ENCODE results near the gene OPRM1. TPM values are rescaled to one million over a fixed set of nuclear protein-coding genes. Genes with fewer than 3 reads are reported as not detected.
"Not testable (repeated sequence)": the region's sequence is repeated elsewhere in the genome, so short reads cannot be mapped to it uniquely, and the experiment has no call there.

The OPRM1 gene
- total RNA-seq, 4 donors from 2014 or later = not detected

- H3K27me3 ChIP-seq = no peaks in the 10 kb centered on the region
- H3K4me3 ChIP-seq = no peak overlapping the region
- DNase-seq = no peak
- TF ChIP-seq CTCF (IDR thresholded peaks at IDR 0.05) (no peak), POLR2A (IDR thresholded peaks at IDR 0.05) (no peak)
- no peak overlapping the region for H3K27ac ChIP-seq
- no peaks in the 10 kb centered on the region for H3K9me3 ChIP-seq
- H3K36me3 ChIP-seq = no peaks in the 10 kb centered on the region
- no peaks in the 10 kb centered on the region for H3K4me1 ChIP-seq
Measured at GRCh38 chr6:154169193-154169847, 130.3 kb downstream of the OPRM1 start.

GRCh38 chr6:154170106-154170505, 131.1 kb downstream of the OPRM1 start:
- no peak overlapping the region for H3K27ac ChIP-seq
- H3K4me3 ChIP-seq = no peak overlapping the region
- H3K4me1 ChIP-seq = no peaks in the 10 kb centered on the region
- DNase-seq = no peak
- H3K9me3 ChIP-seq = no peaks in the 10 kb centered on the region
- TF ChIP-seq POLR2A (IDR thresholded peaks at IDR 0.05) = no peak
- no peak for TF ChIP-seq CTCF (IDR thresholded peaks at IDR 0.05)
- H3K36me3 ChIP-seq = no peaks in the 10 kb centered on the region
- no peaks in the 10 kb centered on the region for H3K27me3 ChIP-seq

- not testable (repeated sequence) for H3K27me3 ChIP-seq, H3K36me3 ChIP-seq, H3K4me1 ChIP-seq, DNase-seq, H3K27ac ChIP-seq, H3K4me3 ChIP-seq, H3K9me3 ChIP-seq
Measured at GRCh38 chr6:154172393-154172792, 133.4 kb downstream of the OPRM1 start.

- no peaks in the 10 kb centered on the region for H3K27me3 ChIP-seq
- DNase-seq = no peak
- no peaks in the 10 kb centered on the region for H3K36me3 ChIP-seq
- TF ChIP-seq CTCF (IDR thresholded peaks at IDR 0.05) (no peak), POLR2A (IDR thresholded peaks at IDR 0.05) (no peak)
- H3K27ac ChIP-seq = no peak overlapping the region
- H3K9me3 ChIP-seq = no peaks in the 10 kb centered on the region
- no peak overlapping the region for H3K4me3 ChIP-seq
- H3K4me1 ChIP-seq = no peaks in the 10 kb centered on the region
Measured at GRCh38 chr6:154179434-154179833, 140.4 kb downstream of the OPRM1 start.

GRCh38 chr6:154187203-154187602, 148.2 kb downstream of the OPRM1 start:
- no peak for DNase-seq
- no peak overlapping the region for H3K27ac ChIP-seq
- no peak overlapping the region for H3K4me3 ChIP-seq
- H3K9me3 ChIP-seq = no peaks in the 10 kb centered on the region
- H3K36me3 ChIP-seq = no peaks in the 10 kb centered on the region
- TF ChIP-seq CTCF (IDR thresholded peaks at IDR 0.05) (no peak), POLR2A (IDR thresholded peaks at IDR 0.05) (no peak)
- H3K4me1 ChIP-seq = no peaks in the 10 kb centered on the region
- H3K27me3 ChIP-seq = no peaks in the 10 kb centered on the region

GRCh38 chr6:154187714-154188113, 148.7 kb downstream of the OPRM1 start:
- DNase-seq = no peak
- Histone ChIP-seq H3K4me1 (no peaks in the 10 kb centered on the region), H3K27me3 (no peaks in the 10 kb centered on the region), H3K4me3 (no peak overlapping the region), H3K27ac (no peak overlapping the region), H3K9me3 (no peaks in the 10 kb centered on the region), H3K36me3 (no peaks in the 10 kb centered on the region)
- TF ChIP-seq POLR2A (IDR thresholded peaks at IDR 0.05) (no peak), CTCF (IDR thresholded peaks at IDR 0.05) (no peak)

Data from Peyer's patch (tissue), 4 donors.